Central memory CD8-positive, alpha-beta T cell (primary cell): ENCODE results near the gene TNRC18.
"Not testable (repeated sequence)": the region's sequence is repeated elsewhere in the genome, so short reads cannot be mapped to it uniquely, and the experiment has no call there.

ENCODE experiments used
- ATAC-seq: fragments of 150-1000 bp; cut with Tn5 transposase; replicated peaks from 2 replicates; pipeline ENCODE4 v1.10.0; 2022; ENCODE audit warnings: mild to moderate bottlenecking, moderate FRiP score, moderate number of reproducible peaks; ENCODE audit not compliant: poor library complexity, severe bottlenecking; ENCODE audit errors: extremely low read depth
- DNase-seq, 2 donors: peaks; one replicate each; pipeline ENCODE4 v3.0.0; 2021; ENCODE audit warnings: low spot score in 2 of 2
- H3K27ac Mint-ChIP-seq: one replicate; pipeline ENCODE4 v1.8.0; 2022; ENCODE audit warnings: low read depth, mild to moderate bottlenecking, moderate library complexity, mixed read lengths
- H3K27me3 Mint-ChIP-seq: one replicate; pipeline ENCODE4 v1.8.0; 2022; ENCODE audit warnings: mixed read lengths
- H3K36me3 Mint-ChIP-seq: one replicate; pipeline ENCODE4 v1.8.0; 2022; ENCODE audit warnings: mild to moderate bottlenecking, moderate library complexity, mixed read lengths; ENCODE audit not compliant: insufficient read depth
- H3K4me1 Mint-ChIP-seq: one replicate; pipeline ENCODE4 v1.8.0; 2022; ENCODE audit warnings: mixed read lengths
- H3K4me3 Mint-ChIP-seq: one replicate; pipeline ENCODE4 v1.8.0; 2022; ENCODE audit warnings: mild to moderate bottlenecking, moderate library complexity, mixed read lengths
- H3K9me3 Mint-ChIP-seq: one replicate; pipeline ENCODE4 v1.8.0; 2022; ENCODE audit warnings: mixed read lengths

The TNRC18 gene

DNA sequence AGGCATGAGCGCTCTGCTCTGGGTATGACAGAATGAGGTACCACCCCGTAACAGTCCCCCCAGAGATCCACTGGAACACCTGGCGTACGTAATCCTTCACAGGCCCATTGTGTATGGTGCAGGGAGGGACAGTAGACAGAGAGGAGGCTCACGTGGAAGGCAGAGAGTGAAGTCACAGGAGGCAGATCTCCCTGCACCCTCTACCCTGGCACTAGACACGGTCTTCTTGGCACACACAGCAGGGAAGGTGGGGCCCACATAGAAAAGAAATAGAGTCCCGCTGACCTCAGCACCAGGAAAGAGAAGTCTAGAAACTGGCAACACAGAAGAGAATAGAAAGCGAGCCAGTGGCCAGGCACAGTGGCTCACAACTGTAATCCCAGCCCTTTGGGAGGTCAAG, 89.0 kb downstream of the TNRC18 start:
- ATAC-seq (no peak), DNase-seq (no peak)
- Mint-ChIP-seq H3K27me3 (no peaks in the 10 kb centered on the region), H3K4me1 (peaks cover 22% of the 10 kb centered on the region), H3K4me3 (no peak overlapping the region), H3K9me3 (peaks cover 10% of the 10 kb centered on the region), H3K36me3 (peaks cover 40% of the 10 kb centered on the region), H3K27ac (no peak overlapping the region)

DNA sequence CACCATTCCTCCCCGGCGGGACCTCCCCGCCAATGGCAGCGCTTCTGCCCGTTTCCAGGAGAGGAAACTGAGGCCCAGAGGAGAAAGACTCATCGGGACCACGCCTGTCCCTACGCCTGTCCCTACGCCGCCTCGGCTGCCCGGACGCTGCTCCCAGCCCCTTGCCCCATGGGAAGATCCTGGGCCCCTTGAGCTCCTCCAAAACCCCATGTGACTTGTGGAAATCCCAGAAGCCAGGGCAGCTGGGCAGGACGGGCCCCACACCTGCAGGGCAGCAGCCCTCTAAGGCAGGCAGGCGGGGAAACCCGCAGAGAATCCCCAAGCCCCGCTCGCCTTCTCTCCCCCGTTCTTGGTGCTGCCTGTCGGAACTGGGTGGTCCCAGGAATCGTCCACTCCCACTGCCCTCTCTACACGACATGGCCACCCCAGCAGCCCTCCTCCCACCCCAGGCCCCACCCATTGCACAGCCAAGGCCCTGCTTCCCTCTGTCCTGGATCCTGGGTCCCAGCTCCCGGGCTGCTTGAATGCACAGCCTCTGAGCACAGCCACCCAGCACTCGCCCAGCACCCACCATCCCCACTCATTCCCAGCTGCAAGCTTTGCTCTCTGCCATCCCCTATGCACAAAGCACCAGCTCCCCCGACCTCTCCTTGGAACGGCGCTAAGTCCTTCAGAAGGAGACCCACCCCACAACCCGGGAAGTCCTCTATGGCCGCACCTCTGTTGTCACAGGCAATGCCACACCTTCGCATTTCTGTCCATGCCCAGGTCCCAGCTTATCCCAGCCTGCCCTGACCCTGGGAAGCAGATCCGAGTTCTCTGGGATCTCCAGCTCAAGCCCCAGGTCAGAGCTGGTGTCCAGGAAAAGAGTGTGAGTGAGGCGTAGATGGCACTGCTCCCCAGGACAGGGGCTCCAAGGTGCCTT, 90.3 kb downstream of the TNRC18 start:
- peaks cover 10% of the 10 kb centered on the region for H3K9me3 Mint-ChIP-seq
- peaks cover 38% of the 10 kb centered on the region for H3K36me3 Mint-ChIP-seq
- no peak overlapping the region for H3K4me3 Mint-ChIP-seq
- no peaks in the 10 kb centered on the region for H3K27me3 Mint-ChIP-seq
- peak overlapping the region; percentile 41 for H3K27ac Mint-ChIP-seq
- peaks cover 22% of the 10 kb centered on the region for H3K4me1 Mint-ChIP-seq
- ATAC-seq (no peak), DNase-seq (no peak)

DNA sequence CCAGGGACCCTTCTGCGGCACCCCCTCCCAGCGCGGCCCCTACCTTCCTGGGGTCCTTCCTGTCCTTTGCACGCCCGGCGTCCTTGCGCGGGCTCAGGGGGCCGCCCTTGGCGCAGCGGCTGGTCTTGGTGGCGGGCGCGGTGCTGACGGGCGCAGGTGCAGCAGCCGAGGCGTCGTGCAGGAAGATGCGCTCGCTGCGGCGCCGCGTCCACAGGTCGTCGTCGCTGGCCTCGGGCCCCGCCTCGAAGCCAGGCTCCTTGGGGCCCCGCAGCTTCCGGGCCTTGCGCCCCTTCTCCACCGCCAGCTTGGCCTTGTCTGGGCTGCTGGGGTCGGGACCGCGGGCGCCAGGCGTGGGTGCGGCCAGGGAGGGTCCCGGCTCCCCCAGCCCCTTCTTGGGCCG, 91.1 kb downstream of the TNRC18 start:
- DNase-seq, result no peak
- no peak overlapping the region for H3K4me3 Mint-ChIP-seq
- ATAC-seq, result no peak
- H3K27ac Mint-ChIP-seq, result no peak overlapping the region
- peaks cover 40% of the 10 kb centered on the region for H3K36me3 Mint-ChIP-seq
- no peaks in the 10 kb centered on the region for H3K27me3 Mint-ChIP-seq
- peaks cover 22% of the 10 kb centered on the region for H3K4me1 Mint-ChIP-seq
- H3K9me3 Mint-ChIP-seq, result peaks cover 10% of the 10 kb centered on the region

DNA sequence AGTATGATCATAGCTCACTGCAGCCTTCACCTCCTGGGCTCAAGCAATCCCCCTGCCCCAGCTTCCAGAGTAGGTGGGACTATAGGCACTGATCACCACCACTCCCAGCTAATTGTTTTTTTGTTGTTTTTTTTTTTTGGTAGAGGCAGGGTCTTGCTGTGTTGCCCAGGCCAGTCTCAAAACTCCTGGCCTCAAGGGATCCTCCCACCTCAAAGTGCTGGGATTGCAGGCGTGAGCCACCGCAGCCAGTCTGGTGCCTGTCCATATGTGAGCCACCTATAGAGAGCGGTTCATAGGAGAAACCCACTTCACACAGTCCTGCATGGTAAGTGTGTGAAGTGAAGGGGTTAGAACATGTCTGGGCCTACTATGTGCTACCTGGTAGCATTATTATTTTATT, 93.3 kb downstream of the TNRC18 start:
- H3K36me3 Mint-ChIP-seq, result peaks cover 37% of the 10 kb centered on the region
- no peak for ATAC-seq

DNA sequence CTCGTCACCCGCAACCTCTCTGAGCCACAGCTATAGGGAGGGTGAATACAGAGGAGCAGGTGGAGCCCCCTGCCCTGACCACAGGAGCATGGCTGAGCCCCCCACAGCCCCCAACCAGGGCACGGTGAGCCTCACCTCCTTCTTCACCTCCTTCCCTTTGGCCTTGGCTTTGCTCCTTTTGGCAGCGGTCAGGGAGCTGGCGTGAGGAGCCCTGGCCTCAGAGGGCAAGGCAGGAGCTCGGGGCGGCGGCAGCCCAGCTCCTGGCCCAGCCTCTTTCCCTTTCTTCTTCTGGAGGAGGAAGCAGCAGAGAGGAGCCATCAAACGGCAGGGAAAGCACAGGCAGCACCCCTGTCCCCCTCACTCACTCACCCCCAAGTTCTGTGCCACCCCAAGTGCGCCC, 98.7 kb downstream of the TNRC18 start:
- Mint-ChIP-seq H3K36me3 (peaks cover 32% of the 10 kb centered on the region), H3K4me3 (no peak overlapping the region), H3K9me3 (no peaks in the 10 kb centered on the region), H3K27me3 (no peaks in the 10 kb centered on the region), H3K27ac (peak overlapping the region; percentile 74), H3K4me1 (no peaks in the 10 kb centered on the region)
- DNase-seq, result no peak
- ATAC-seq, result no peak

More for the DNA sequence above, 93.3 kb downstream of the TNRC18 start:
- Mint-ChIP-seq H3K9me3 (no peaks in the 10 kb centered on the region), H3K27me3 (no peaks in the 10 kb centered on the region), H3K4me1 (peaks cover 22% of the 10 kb centered on the region), H3K4me3 (no peak overlapping the region), H3K27ac (no peak overlapping the region)
- no peak for DNase-seq

DNA sequence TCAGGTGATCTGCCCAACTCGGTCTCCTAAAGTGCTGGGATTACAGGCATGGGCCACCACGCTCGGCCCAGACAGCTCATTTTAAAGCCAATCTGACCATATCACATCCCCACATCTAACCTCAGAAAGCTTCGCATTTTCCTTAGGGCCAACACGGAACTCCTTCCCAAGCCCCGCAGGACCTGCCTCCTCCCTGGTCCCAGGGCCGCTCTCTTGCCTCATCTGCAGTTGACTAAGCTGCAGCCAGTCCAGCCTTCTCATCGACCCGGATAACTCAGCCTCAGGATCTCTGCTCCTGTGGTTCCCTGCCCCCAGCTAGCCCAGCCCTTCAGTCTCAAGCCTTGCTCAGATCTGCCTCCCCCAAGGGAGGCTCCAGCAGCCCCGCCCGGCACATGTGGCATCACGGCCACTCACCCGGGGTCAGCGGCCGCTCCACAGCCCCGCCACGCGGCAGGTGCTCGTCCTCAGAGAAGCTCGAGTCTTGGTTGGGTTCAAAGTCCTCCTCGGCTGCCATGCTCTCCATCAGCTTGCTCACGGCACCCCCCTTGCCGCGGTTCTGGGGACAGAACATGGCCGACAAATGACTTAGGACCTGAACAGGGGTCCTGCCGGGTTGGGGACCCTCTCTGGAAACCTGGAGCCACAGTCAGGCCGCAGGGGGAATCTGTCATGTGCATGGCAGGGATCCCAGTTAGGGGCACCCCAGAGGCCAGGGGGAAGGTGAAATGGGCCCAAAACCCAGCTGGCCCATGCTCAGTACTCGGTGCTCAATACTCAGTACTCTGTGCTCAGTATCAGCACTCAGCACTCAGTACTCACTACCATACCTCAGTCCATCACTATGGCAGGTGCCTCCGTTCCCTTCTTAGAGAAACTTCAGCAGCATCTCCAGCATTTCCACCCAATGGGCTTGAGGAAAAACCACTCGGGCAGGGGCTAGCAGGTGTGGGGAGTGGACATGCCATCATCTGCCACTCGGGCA, 99.5 kb downstream of the TNRC18 start:
- not testable (repeated sequence) for H3K27me3 Mint-ChIP-seq, H3K4me1 Mint-ChIP-seq, DNase-seq, ATAC-seq, H3K4me3 Mint-ChIP-seq, H3K27ac Mint-ChIP-seq, H3K9me3 Mint-ChIP-seq
- peaks cover 32% of the 10 kb centered on the region for H3K36me3 Mint-ChIP-seq

DNA sequence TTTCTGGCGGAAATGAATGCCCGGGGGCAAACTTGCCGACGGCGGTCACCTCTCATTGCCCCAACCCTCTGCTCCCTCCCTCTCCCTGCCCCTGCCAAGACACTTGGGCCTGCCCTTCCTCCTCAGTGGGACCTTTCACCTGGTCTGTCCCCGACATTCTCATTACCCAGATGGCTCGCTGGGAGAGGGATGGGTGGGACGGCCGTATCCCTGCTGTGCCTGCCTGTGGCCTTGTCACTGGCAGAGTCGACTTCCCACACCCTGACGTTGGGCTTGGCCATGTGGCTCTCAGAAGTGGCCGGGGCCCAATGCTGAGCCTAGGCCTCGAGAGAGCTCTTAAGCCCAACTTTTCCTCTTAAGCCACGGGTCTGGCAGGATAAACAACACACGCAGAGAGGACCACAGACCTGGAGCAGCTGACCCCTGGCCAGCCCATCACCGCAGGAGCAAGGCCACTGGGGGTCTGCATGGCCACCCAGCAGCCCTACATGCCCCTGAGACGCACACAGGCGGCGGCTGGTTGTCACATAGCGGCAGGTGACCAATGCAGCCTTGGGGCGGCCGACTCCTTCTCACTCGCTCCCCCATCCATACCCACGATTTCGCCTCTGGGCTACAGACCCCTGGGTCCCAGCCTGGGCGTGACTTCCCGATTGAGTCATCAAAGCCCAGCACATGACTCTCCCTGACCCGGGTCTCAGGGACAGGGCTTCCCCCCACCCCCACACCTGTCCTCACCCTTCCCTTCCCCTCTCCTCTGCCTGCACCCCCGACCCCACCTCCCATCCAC, 100.8 kb downstream of the TNRC18 start:
- ATAC-seq (no peak), DNase-seq (no peak)
- Mint-ChIP-seq H3K4me1 (no peaks in the 10 kb centered on the region), H3K9me3 (peaks cover 7% of the 10 kb centered on the region), H3K36me3 (peaks cover 30% of the 10 kb centered on the region), H3K27ac (no peak overlapping the region), H3K4me3 (no peak overlapping the region), H3K27me3 (no peaks in the 10 kb centered on the region)

DNA sequence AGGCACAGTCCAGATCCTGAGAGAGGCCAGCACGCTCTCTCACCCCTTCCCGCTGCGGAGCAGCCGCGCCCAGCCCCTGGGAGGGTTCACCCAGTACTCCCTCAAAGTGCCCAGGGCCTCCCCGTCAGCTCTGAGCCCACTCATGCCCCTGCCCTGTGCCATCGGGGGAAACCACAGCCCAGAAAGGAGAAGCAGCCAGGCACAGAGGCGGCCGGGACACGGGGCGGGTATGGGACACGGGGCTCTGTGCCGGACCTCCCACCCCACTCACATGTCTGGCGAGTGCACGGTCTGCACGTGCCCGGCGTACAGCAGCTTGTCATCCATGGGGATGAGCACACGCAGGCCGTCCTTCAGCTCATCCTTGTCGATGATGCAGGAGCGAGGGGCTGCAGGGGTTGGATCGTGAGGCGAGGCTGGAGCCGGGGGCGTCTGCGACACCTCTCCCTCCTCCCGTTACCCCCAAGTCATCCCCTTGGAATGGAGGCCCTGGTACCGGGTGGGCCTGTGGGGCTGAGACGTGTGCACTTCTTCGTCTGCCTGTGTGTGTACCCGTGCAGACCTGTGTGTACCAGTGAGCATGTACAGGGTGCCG, 102.7 kb downstream of the TNRC18 start:
- Mint-ChIP-seq H3K27ac (no peak overlapping the region), H3K27me3 (no peaks in the 10 kb centered on the region), H3K4me3 (no peak overlapping the region), H3K4me1 (no peaks in the 10 kb centered on the region), H3K36me3 (peaks cover 29% of the 10 kb centered on the region), H3K9me3 (peaks cover 7% of the 10 kb centered on the region)
- no peak for ATAC-seq
- no peak for DNase-seq

DNA sequence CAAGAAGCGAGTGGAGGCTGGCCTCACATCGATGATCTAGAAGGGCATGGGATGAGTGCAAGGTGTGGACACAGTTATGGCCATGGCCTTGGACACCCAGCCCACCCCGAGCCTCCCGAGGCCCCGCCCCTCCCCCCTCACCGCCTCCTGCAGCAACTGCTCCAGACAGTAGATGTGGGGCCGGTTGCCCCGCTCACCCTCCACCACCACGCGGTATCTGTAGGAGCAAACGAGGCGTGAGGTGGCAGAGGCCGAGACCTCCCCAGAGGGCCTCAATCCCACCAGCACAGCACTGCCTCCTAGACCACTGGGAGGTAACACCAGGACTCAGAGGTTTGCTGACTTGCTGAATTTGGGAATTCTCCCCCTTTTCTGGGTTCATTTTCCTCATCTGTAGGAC, 103.2 kb downstream of the TNRC18 start:
- no peak for ATAC-seq
- H3K36me3 Mint-ChIP-seq, result peaks cover 34% of the 10 kb centered on the region
- H3K9me3 Mint-ChIP-seq, result peaks cover 7% of the 10 kb centered on the region

DNA sequence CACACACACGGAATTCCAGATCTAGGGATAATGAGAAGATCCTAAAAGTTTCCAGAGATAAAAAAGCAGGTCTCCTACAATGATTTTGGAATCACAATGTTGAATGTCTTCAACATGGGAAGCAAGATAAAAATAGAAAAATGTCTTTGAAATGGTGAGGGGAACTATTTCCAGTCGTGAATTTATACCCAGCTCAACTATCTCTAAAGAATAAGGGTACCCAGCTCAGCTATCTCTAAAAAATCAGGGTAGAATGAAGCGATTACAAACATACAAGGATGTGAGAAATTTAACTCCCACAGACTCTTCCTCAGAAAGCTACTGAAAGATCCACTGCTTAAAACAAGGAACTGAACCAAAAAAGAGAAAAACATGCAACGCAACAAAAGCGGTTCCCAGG, 105.0 kb downstream of the TNRC18 start:
- not testable (repeated sequence) for H3K9me3 Mint-ChIP-seq, H3K4me3 Mint-ChIP-seq, H3K27me3 Mint-ChIP-seq, DNase-seq, H3K27ac Mint-ChIP-seq, ATAC-seq, H3K4me1 Mint-ChIP-seq
- H3K36me3 Mint-ChIP-seq, result peaks cover 42% of the 10 kb centered on the region

More for the DNA sequence above, 103.2 kb downstream of the TNRC18 start:
- no peaks in the 10 kb centered on the region for H3K27me3 Mint-ChIP-seq
- H3K4me3 Mint-ChIP-seq, result no peak overlapping the region
- H3K27ac Mint-ChIP-seq, result no peak overlapping the region
- DNase-seq, result no peak
- H3K4me1 Mint-ChIP-seq, result no peaks in the 10 kb centered on the region

DNA sequence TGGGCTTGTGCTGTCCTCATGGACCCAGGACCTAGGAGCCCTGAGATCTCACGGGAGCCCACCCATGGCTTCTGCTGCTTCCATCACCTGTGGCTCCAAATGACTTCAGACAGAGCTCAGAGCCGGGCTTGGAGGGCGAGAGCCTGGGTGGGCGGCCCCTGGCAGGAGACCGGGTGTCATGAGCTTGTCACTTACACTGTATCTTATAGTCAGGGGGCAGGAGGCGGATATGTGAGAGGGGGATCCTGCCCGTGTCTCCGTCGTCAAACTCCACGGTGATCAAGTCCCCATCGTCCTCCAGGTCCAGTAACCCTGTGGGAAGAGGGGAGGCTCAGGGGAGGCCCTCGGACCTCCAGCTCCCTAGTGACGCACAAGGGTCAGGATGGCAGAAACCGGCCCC, 107.9 kb downstream of the TNRC18 start:
- no peak for DNase-seq

DNA sequence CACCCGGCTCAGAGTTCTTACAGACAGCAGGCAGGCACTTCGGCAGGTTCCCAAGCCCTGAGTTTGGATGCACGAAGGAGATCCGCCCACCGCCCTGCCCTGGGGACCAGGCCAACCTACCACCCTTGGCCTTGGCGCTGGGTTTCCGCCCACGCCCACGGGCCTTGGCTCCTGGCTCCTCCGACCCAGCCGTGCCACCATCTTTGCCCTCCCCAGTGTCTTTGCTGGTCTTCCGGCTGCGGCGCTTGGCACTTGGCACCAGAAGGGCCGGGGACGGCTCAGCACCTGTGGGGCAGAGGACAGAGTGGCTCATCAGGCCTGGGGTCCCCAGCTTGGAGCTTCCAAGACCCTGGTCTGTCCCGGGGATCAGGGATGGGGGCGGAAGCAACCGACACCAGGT, 108.8 kb downstream of the TNRC18 start:
- H3K27ac Mint-ChIP-seq, result no peak overlapping the region
- H3K4me1 Mint-ChIP-seq, result no peaks in the 10 kb centered on the region
- H3K9me3 Mint-ChIP-seq, result peaks cover 7% of the 10 kb centered on the region
- peaks cover 38% of the 10 kb centered on the region for H3K36me3 Mint-ChIP-seq
- DNase-seq (no peak), ATAC-seq (no peak)
- H3K27me3 Mint-ChIP-seq, result no peaks in the 10 kb centered on the region
- H3K4me3 Mint-ChIP-seq, result no peak overlapping the region

More for the DNA sequence above, 107.9 kb downstream of the TNRC18 start:
- ATAC-seq, result no peak
- Mint-ChIP-seq H3K4me3 (no peak overlapping the region), H3K4me1 (no peaks in the 10 kb centered on the region), H3K27me3 (no peaks in the 10 kb centered on the region), H3K9me3 (peaks cover 7% of the 10 kb centered on the region), H3K36me3 (peaks cover 36% of the 10 kb centered on the region), H3K27ac (no peak overlapping the region)
